H9 (cell line): ENCODE data around the gene CCDC63. TPM values are rescaled to one million over a fixed set of nuclear protein-coding genes. Genes with fewer than 3 reads are reported as not detected.

ENCODE experiments used
- DNase-seq: peaks from one replicate; pipeline ENCODE4 v3.0.0-alpha.2; 2017
- H2AFZ ChIP-seq: one replicate; pipeline ENCODE4 v1.6.1; 2013; ENCODE audit warnings: mild to moderate bottlenecking, low read length, control low read depth, moderate library complexity
- H2AK5ac ChIP-seq: 2 replicates; pipeline ENCODE4 v1.6.1; 2013; ENCODE audit warnings: low read length, control low read depth, mixed read lengths; ENCODE audit not compliant: insufficient read length
- H2BK120ac ChIP-seq: one replicate; pipeline ENCODE4 v1.6.1; 2013; ENCODE audit warnings: low read depth, mild to moderate bottlenecking, low read length, control low read depth, inconsistent platforms; ENCODE audit not compliant: poor library complexity, severe bottlenecking
- H2BK12ac ChIP-seq: 2 replicates; pipeline ENCODE4 v1.6.1; 2013; ENCODE audit warnings: low read length, control low read depth, mixed read lengths, low read depth; ENCODE audit not compliant: insufficient read length
- H2BK15ac ChIP-seq: 2 replicates; pipeline ENCODE4 v1.6.1; 2013; ENCODE audit warnings: low read depth, low read length, control low read depth
- H2BK20ac ChIP-seq: one replicate; pipeline ENCODE4 v1.6.1; 2013; ENCODE audit warnings: low read depth, mild to moderate bottlenecking, low read length, control low read depth, inconsistent platforms; ENCODE audit not compliant: poor library complexity, severe bottlenecking
- H2BK5ac ChIP-seq: 2 replicates; pipeline ENCODE4 v1.6.1; 2013; ENCODE audit warnings: low read length, control low read depth, mixed read lengths; ENCODE audit not compliant: insufficient read length
- H3K14ac ChIP-seq: 2 replicates; pipeline ENCODE4 v1.6.1; 2013; ENCODE audit warnings: low read length, control low read depth; ENCODE audit not compliant: insufficient read depth
- H3K18ac ChIP-seq: 2 replicates; pipeline ENCODE4 v1.6.1; 2013; ENCODE audit warnings: low read depth, mild to moderate bottlenecking, mixed read lengths, low read length, control low read depth; ENCODE audit not compliant: insufficient read length
- H3K23ac ChIP-seq: 2 replicates; pipeline ENCODE4 v1.6.1; 2013; ENCODE audit warnings: low read length, control low read depth, mixed read lengths, low read depth; ENCODE audit not compliant: insufficient read length
- H3K23me2 ChIP-seq: 2 replicates; pipeline ENCODE4 v1.6.1; 2013; ENCODE audit warnings: low read depth, mild to moderate bottlenecking, mixed read lengths, low read length, control low read depth; ENCODE audit not compliant: insufficient read length, poor library complexity, severe bottlenecking
- H3K27ac ChIP-seq: 2 replicates; pipeline ENCODE4 v1.5.1; 2013; ENCODE audit warnings: low read length, control low read depth, mixed read lengths, low read depth; ENCODE audit not compliant: insufficient read length
- H3K27me3 ChIP-seq: 2 replicates; pipeline ENCODE4 v1.6.1; 2013; ENCODE audit warnings: low read length, control low read depth, inconsistent platforms; ENCODE audit not compliant: insufficient read depth
- H3K4ac ChIP-seq: 2 replicates; pipeline ENCODE4 v1.6.1; 2013; ENCODE audit warnings: low read depth, mild to moderate bottlenecking, control low read depth, inconsistent platforms, low read length, moderate library complexity
- H3K4me1 ChIP-seq: 2 replicates; pipeline ENCODE4 v1.6.1; 2013; ENCODE audit warnings: low read length, control low read depth, inconsistent platforms; ENCODE audit not compliant: insufficient read depth
- H3K4me2 ChIP-seq: 2 replicates; pipeline ENCODE4 v1.6.1; 2013; ENCODE audit warnings: low read length, control low read depth, mixed read lengths; ENCODE audit not compliant: insufficient read length, insufficient read depth
- H3K56ac ChIP-seq: 2 replicates; pipeline ENCODE4 v1.6.1; 2013; ENCODE audit warnings: low read depth, mild to moderate bottlenecking, mixed read lengths, low read length, control low read depth; ENCODE audit not compliant: insufficient read length
- H3K79me1 ChIP-seq: 2 replicates; pipeline ENCODE4 v1.6.1; 2013; ENCODE audit warnings: low read depth, mild to moderate bottlenecking, moderate library complexity, low read length, control low read depth, inconsistent platforms; ENCODE audit not compliant: insufficient read depth, poor library complexity, severe bottlenecking
- H3K79me2 ChIP-seq: 2 replicates; pipeline ENCODE4 v1.6.1; 2013; ENCODE audit warnings: low read length, control low read depth, inconsistent platforms; ENCODE audit not compliant: insufficient read depth
- H3K9ac ChIP-seq: 2 replicates; pipeline ENCODE4 v1.6.1; 2013; ENCODE audit warnings: low read length, control low read depth, mixed read lengths; ENCODE audit not compliant: insufficient read length; ENCODE audit errors: extremely low read depth
- H3K9me3 ChIP-seq: one replicate; pipeline ENCODE4 v1.6.1; 2013; ENCODE audit warnings: low read depth, low read length, inconsistent platforms; ENCODE audit not compliant: control insufficient read depth
- H3T11ph ChIP-seq: one replicate; pipeline ENCODE4 v1.6.1; 2013; ENCODE audit warnings: mild to moderate bottlenecking, low read length, control low read depth, inconsistent platforms
- H4K20me1 ChIP-seq: one replicate; pipeline ENCODE4 v1.6.1; 2013; ENCODE audit not compliant: control insufficient read depth, insufficient read length, insufficient read depth
- H4K5ac ChIP-seq: 2 replicates; pipeline ENCODE4 v1.6.1; 2013; ENCODE audit warnings: low read depth, mild to moderate bottlenecking, mixed read lengths, low read length, control low read depth; ENCODE audit not compliant: insufficient read length
- H4K8ac ChIP-seq: replicated peaks from 2 replicates; pipeline ENCODE4 v1.6.1; 2013; ENCODE audit warnings: low read length, control low read depth, mixed read lengths, low read depth; ENCODE audit not compliant: insufficient read length
- H4K91ac ChIP-seq: 2 replicates; pipeline ENCODE4 v1.6.1; 2013; ENCODE audit warnings: low read depth, mild to moderate bottlenecking, moderate library complexity, mixed read lengths, low read length, control low read depth; ENCODE audit not compliant: insufficient read length
- H3K27ac Mint-ChIP-seq, 3 experiments: 2 replicates in 2 of 3; 3 replicates in 1 of 3; pipeline ENCODE4 v1.8.0; 2020 to 2021; ENCODE audit warnings: mixed read lengths in 3 of 3, mild to moderate bottlenecking in 1 of 3, moderate library complexity in 1 of 3
- H3K27me3 Mint-ChIP-seq: 2 replicates; pipeline ENCODE4 v1.8.0; 2021; ENCODE audit warnings: low read depth, mild to moderate bottlenecking, moderate library complexity, mixed read lengths
- H3K36me3 Mint-ChIP-seq, 3 experiments: 2 replicates in 2 of 3; 3 replicates in 1 of 3; pipeline ENCODE4 v1.8.0; 2020 to 2021; ENCODE audit warnings: low read depth in 3 of 3, mixed read lengths in 3 of 3; ENCODE audit not compliant: insufficient read depth in 1 of 3
- H3K4me1 Mint-ChIP-seq, 2 experiments: 2 replicates each; pipeline ENCODE4 v1.8.0; 2020; ENCODE audit warnings: mixed read lengths in 2 of 2
- H3K4me3 Mint-ChIP-seq, 2 experiments: 2 replicates in 1 of 2; 3 replicates in 1 of 2; pipeline ENCODE4 v1.8.0; 2020 to 2021; ENCODE audit warnings: mild to moderate bottlenecking in 2 of 2, mixed read lengths in 2 of 2, moderate library complexity in 1 of 2
- H3K9me3 Mint-ChIP-seq, 2 experiments: 2 replicates in 1 of 2; 3 replicates in 1 of 2; pipeline ENCODE4 v1.8.0; 2020; ENCODE audit warnings: mild to moderate bottlenecking in 2 of 2, mixed read lengths in 2 of 2, moderate library complexity in 1 of 2
- CTCF ChIP-seq: fragments of 200-600 bp; sonication (generic); conservative IDR thresholded peaks from 3 replicates; pipeline ENCODE4 v1.8.0; 2021; ENCODE audit warnings: antibody characterized with exemption, mild to moderate bottlenecking
- WGBS: extraction: QIAGEN DNeasy Blood & Tissue Kit; methylation state at CpG from one replicate; pipeline ENCODE4 v1.1.7; 2013; ENCODE audit warnings: missing lambda C conversion rate, low lambda C conversion rate, mixed read lengths; ENCODE audit not compliant: insufficient read length; ENCODE audit errors: extremely low coverage; 5-methylcytosine and 5-hydroxymethylcytosine counted together
- total RNA-seq: library from RNA; stranded (reverse); gene quantifications from 2 replicates; pipeline ENCODE4 v1.2.1, GENCODE V29; 2021

CCDC63 gene
- total RNA-seq, 1 experiment from 2014 or later = 0.77 TPM

GRCh38 chr12:110809149-110809548 lies 37.6 kb upstream of the CCDC63 start:
- Histone ChIP-seq H3K79me1 (no peaks in the 10 kb centered on the region), H2BK15ac (no peak overlapping the region), H3K4me2 (no peak overlapping the region), H3K56ac (no peak overlapping the region), H3K23me2 (no peaks in the 10 kb centered on the region), H4K8ac (no peak overlapping the region), H4K91ac (no peak overlapping the region), H2BK5ac (no peak overlapping the region), H3K9me3 (no peaks in the 10 kb centered on the region), H3K14ac (no peak overlapping the region), H3T11ph (no peak overlapping the region), H4K5ac (no peak overlapping the region), H3K27ac (no peak overlapping the region), H3K4ac (no peak overlapping the region), H2BK20ac (no peak overlapping the region), H2AK5ac (no peak overlapping the region), H3K9ac (no peak overlapping the region), H2AFZ (no peak overlapping the region), H3K79me2 (no peaks in the 10 kb centered on the region; the same call in 1 of the 2 replicates), H3K4me1 (no peaks in the 10 kb centered on the region), H3K27me3 (peaks cover 3% of the 10 kb centered on the region; the same call in 1 of the 2 replicates), H4K20me1 (no peaks in the 10 kb centered on the region), H2BK12ac (no peak overlapping the region), H3K23ac (no peak overlapping the region), H3K18ac (no peak overlapping the region), H2BK120ac (no peak overlapping the region)
- TF ChIP-seq CTCF = no peak
- DNase-seq = no peak
- Mint-ChIP-seq H3K27me3 (peaks cover 59% of the 10 kb centered on the region), H3K4me3 (no peak overlapping the region), H3K27ac (no peak overlapping the region), H3K4me1 (peaks cover 26 to 34% of the 10 kb centered on the region in 2 experiments), H3K36me3 (peaks cover 0 to 3% (median 3%) of the 10 kb centered on the region in 3 experiments; a peak in 3 of 7 replicates), H3K9me3 (peaks cover 5 to 8% of the 10 kb centered on the region in 2 experiments; a peak in 4 of 5 replicates)
- no CpG with 5 or more reads among the region's 1 CpG for WGBS
